ENCODE measurements around the gene ALDH1A3.

GRCh38 chr15:100923902-100924301 lies 44.3 kb downstream of the ALDH1A3 start:
- TF ChIP-seq TEAD4 (IDR thresholded peaks at IDR 0.05; ENCODE audit: borderline replicate concordance, insufficient read depth): no peak
- no peak for TF ChIP-seq YY1 (IDR thresholded peaks at IDR 0.05; ENCODE audit: low read depth)
- TF ChIP-seq ELF1 (IDR thresholded peaks at IDR 0.05): no peak
- TF ChIP-seq MXI1 (IDR thresholded peaks at IDR 0.05; ENCODE audit: low read depth, low read length): no peak
- no peak for TF ChIP-seq NFIC (IDR thresholded peaks at IDR 0.05; ENCODE audit: borderline replicate concordance)
- no peak for TF ChIP-seq TCF12 (IDR thresholded peaks at IDR 0.05)
- no peak for TF ChIP-seq CTCF (IDR thresholded peaks at IDR 0.05)
- no peak for TF ChIP-seq POLR2AphosphoS5 (IDR thresholded peaks at IDR 0.05; ENCODE audit: low read depth, low read length)
- no peak for TF ChIP-seq MEF2A (IDR thresholded peaks at IDR 0.05; ENCODE audit: borderline replicate concordance, low read depth)
